GM21737 (cell line): ENCODE results near the gene CRTAP.
"Not testable (repeated sequence)": the region's sequence is repeated elsewhere in the genome, so short reads cannot be mapped to it uniquely, and the experiment has no call there.

Source experiments
- ATAC-seq: cut with Tn5 transposase; IDR thresholded peaks from one replicate; pipeline ENCODE4 v1.9.1; 2021; ENCODE audit warnings: mild to moderate bottlenecking, moderate library complexity; ENCODE audit not compliant: unreplicated experiment

The CRTAP gene

GRCh38 chr3:33099109-33099645 is 14.6 kb upstream of the CRTAP start:
- no peak for ATAC-seq

DNA sequence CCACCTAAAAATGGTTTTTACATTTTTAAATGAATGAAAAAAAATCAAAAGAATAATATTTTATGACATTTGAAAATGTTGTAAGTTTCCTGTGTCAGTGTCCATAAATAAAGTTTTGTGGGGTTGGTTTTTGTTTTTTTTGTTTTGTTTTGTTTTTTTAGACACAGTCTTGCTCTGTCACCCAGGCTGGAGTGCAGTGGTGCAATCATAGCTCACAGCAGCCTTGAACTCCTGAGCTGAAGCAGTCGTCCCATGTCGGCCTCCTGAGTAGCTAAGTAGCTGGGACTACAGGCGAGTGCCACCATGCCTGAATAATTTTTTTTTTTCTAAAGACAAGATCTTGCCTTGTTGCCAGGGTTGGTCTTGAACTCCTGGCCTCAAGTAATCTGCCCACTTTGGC is 14.1 kb upstream of the CRTAP start:
- no peak for ATAC-seq

GRCh38 chr3:33100229-33100628 is 13.6 kb upstream of the CRTAP start:
- ATAC-seq, result no peak

DNA sequence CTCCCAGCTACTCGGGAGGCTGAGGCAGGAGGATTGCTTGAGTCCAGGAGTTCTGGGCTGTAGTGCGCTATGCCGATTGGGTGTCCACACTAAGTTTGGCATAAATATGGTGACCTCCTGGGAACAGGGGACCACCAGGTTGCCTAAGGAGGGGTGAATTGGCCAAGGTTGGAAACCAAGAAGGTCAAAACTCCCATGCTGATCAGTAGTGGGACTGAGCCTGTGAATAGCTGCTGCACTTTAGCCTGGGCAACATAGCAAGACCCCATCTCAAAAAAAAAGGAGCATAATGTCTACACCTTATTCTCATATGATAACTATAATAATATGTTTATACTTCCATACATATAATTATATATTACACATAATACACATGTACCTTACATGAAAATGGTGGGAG is 10.8 kb upstream of the CRTAP start:
- no peak for ATAC-seq

DNA sequence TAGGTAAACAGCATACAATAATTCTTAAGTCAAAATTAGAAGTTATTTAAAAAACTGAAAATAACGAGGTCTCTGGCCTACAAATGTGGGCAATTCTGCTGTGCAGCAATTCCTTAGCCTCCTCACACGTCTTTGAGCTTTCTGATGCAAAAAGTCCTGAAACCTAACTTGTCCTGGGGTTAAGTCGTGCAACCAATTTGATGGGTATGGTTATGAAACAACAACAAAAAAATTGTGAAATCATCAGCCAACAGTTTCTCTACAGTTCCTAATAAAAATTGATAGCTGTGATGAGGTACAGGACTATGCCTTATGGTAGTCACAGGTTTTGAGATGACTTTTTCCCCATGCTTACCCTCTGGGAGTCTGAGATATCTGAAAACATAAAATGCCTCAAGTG is 10.3 kb upstream of the CRTAP start:
- ATAC-seq, result no peak

GRCh38 chr3:33104803-33105202 is 9.0 kb upstream of the CRTAP start:
- no peak for ATAC-seq

GRCh38 chr3:33105341-33105948 is 8.4 kb upstream of the CRTAP start:
- ATAC-seq, result no peak

DNA sequence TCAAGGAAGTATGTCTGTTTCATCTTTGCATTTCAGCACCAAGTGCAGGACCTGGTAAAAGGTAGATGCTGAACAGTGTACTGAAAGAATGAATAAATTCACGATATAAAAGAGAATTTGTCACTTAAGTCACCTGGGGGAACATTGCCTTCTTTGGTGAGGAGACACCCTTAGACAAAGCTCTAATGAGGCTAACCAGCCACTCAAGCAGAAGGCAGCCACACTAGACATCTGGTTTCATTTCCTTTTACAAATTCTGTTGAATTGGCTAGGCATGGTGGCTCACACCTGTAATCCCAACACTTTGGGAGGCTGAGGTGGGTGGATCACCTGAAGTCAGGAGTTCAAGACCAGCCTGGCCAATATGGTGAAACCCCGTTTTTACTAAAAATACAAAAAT is 7.0 kb upstream of the CRTAP start:
- ATAC-seq, result not testable (repeated sequence)

DNA sequence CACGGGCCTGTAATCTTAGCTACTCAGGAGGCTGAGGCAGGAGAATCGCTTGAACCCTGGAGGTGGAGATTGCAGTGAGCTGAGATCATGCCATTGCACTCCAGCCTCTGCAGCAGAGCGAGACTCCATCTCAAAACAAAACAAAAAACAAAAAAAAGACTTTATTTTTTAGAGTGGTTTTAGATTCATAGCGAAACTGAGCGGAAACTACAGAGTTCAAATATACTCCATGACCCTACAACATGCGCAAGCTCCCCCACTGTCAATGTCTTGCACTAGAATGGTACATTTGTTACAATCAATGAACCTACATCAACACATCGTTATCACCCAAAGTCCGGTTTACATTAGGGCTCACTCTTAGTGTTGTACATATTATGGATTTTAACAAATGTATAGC is 2.2 kb upstream of the CRTAP start:
- ATAC-seq, result no peak

GRCh38 chr3:33114622-33115023 is 809 bp downstream of the CRTAP start:
- no peak for ATAC-seq

DNA sequence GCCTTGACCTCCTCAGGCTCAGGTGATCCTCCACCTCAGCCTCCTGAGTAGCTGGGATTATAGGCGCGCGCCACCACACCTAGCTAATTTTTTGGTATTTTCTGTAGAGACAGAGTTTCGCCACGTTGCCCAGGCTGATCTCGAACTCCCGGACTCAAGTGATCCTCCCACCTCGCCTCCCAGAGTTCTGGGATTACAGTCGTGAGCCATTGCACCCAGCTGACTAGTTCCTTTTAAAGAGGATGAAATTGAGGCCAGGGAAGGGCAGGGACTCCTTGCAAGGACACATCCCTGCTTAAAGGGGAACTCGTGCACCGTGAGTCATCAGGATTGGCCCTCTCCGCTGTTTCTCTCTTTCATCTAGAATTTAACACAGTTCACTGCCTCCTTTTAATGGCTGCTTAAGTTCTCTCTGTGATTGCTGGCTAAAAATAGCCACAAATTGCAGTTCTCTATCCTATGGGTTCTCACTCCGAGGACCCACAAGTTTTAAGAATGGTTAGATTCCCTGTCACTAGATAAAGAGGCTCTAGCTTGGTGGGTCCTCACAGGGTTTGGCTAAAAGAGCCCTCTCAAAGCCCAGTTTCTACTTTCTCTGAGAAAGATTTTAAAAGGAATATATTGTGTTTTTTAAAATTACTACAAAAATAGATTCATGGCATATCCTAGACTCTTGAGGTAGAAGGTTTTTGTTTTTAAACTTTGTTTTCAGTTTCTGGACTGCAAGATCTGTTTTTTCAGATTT is 1.4 kb downstream of the CRTAP start:
- no peak for ATAC-seq

DNA sequence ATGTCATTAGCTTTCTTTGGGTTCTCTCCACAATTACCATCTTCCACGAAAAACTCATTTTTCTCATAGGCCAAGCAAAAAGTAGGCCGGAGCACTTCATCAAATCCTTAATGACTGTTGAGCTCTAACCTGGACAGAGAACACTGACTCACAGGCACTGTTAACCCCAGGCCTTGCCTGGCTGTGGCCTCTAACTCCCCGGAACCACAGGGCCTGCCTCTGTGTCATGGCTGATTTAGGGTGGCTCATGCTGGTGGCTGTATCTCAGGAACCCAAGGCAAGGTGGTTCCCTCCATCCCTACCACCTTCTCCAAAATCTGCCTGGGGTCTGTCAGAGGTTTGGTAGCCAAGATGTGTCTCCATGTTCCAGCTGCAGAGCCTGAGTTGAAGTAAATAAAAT is 3.6 kb downstream of the CRTAP start:
- no peak for ATAC-seq

DNA sequence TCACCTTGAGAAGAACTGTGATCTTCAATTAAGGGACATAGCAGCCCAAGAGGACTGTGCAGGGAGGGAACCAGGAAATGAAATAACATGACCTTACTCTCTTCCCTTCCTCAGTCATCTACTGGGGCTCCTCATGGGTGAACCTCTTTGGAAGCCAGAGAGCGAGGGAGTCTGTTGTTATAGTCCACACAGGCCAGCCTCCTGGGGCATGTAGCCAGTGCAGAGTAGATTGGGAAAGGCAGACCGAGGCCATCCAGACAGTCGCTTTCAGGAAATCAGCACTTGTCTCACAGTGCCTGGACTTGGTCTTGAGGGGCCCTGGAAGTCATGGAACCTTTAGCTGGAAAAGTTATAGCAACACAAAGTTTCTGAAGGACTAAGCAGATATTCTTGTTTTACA is 6.1 kb downstream of the CRTAP start:
- no peak for ATAC-seq

DNA sequence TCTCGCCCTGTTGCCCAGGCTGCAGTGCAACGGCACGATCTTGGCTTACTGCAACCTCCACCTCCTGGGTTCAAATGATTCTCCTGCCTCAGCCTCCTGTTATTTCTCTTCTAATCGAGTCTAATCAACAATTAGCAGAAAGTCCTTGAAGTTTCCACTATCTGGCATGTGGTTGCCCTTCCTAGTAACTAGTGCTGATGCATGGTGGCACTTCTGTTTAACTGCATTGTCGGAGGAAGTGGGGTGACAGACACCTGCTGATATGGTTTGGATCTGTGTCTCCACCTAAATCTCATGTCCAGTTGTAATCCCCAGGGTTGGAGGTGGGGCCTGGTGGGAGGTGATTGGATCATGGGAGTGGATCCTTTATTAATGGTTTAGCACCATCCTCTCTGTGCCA is 9.2 kb downstream of the CRTAP start:
- no peak for ATAC-seq

DNA sequence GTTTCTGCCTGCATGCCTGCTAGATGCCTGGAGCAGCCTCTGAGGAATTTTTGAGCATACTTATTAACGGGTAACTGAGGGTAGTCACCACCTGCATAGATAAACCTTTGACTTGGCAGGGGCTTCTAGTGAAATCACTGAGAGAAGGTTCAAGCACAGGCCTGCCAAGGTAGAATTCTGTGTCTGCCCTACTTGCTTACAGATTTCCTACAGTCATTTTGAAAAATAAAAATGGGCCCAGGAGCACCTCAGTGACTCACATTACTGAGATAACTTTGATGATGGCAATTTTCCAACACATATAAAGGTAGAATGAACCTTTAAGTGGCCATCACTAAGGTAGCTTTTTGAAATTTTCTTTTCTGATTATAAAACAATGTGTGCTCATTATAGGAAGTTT is 10.8 kb downstream of the CRTAP start:
- ATAC-seq, result no peak

GRCh38 chr3:33125840-33126239 is 12.0 kb downstream of the CRTAP start:
- no peak for ATAC-seq

GRCh38 chr3:33128706-33129105 is 14.9 kb downstream of the CRTAP start:
- no peak for ATAC-seq

GRCh38 chr3:33130144-33130543 is 16.3 kb downstream of the CRTAP start:
- no peak for ATAC-seq

- peak; percentile 65 for ATAC-seq
These were observed 17.7 kb downstream of the CRTAP start for GRCh38 chr3:33131331-33132018.

GRCh38 chr3:33132019-33132360 is 18.2 kb downstream of the CRTAP start:
- ATAC-seq, result no peak

GRCh38 chr3:33134026-33134625 is 20.3 kb downstream of the CRTAP start:
- ATAC-seq, result no peak

DNA sequence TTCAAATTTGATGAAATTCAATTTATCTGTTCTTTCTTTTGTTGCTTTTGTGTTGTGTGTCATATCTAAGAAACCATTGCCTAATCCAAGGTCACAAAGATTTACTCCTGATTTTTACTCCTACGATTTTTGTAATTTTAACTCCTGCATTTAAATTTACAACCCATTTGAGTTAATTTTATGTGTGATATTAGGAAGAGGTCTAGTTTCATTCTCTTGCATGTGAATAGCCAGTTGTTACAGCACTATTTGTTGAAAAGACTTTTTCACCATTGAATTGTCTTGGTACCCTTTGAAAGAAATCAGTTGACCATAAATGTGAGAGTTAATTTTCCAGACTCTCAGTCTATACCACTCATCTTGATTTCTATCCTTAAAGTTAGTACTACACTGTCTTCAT is 23.9 kb downstream of the CRTAP start:
- no peak for ATAC-seq
